Stimulated activated CD4-positive, alpha-beta T cell treated with anti-CD3 and anti-CD28 coated beads, Interleukin-12 subunit alpha, Interleukin-12 subunit beta, amount 100 ng/mL, for 4 hours (primary cell): Measurements from ENCODE around the gene YKT6.
"Not testable (repeated sequence)": the region's sequence is repeated elsewhere in the genome, so short reads cannot be mapped to it uniquely, and the experiment has no call there.

Experiments used
- DNase-seq: peaks from one replicate; pipeline ENCODE4 v3.0.0-alpha.2; 2020

YKT6 gene

GRCh38 chr7:44194562-44195145 lies 6.1 kb upstream of the YKT6 start:
- no peak for DNase-seq

GRCh38 chr7:44195889-44196288 lies 4.9 kb upstream of the YKT6 start:
- DNase-seq: no peak

GRCh38 chr7:44196450-44196872 lies 4.3 kb upstream of the YKT6 start:
- no peak for DNase-seq

- DNase-seq: no peak
These were observed 3.3 kb upstream of the YKT6 start for GRCh38 chr7:44197474-44197873.

GRCh38 chr7:44200163-44200562 lies 615 bp upstream of the YKT6 start:
- not testable (repeated sequence) for DNase-seq

GRCh38 chr7:44201813-44202212 lies 1.0 kb downstream of the YKT6 start:
- no peak for DNase-seq

- DNase-seq: no peak
These were observed 5.2 kb downstream of the YKT6 start for GRCh38 chr7:44206008-44206407.

GRCh38 chr7:44208085-44208484 lies 7.3 kb downstream of the YKT6 start:
- DNase-seq: no peak

GRCh38 chr7:44210107-44210506 lies 9.3 kb downstream of the YKT6 start:
- DNase-seq: no peak

- no peak for DNase-seq
These were observed 10.4 kb downstream of the YKT6 start for GRCh38 chr7:44211126-44211675.

- no peak for DNase-seq
These were observed 11.2 kb downstream of the YKT6 start for GRCh38 chr7:44212018-44212417.

- no peak for DNase-seq
These were observed 11.9 kb downstream of the YKT6 start for GRCh38 chr7:44212581-44213184.

- no peak for DNase-seq
These were observed 12.6 kb downstream of the YKT6 start for GRCh38 chr7:44213206-44213876.

- DNase-seq: no peak
These were observed 13.2 kb downstream of the YKT6 start for GRCh38 chr7:44213877-44214388.

- no peak for DNase-seq
These were observed 14.8 kb downstream of the YKT6 start for GRCh38 chr7:44215531-44215930.

- DNase-seq: no peak
These were observed 15.2 kb downstream of the YKT6 start for GRCh38 chr7:44216019-44216418.

- no peak for DNase-seq
These were observed 15.9 kb downstream of the YKT6 start for GRCh38 chr7:44216521-44217222.

GRCh38 chr7:44217223-44217714 lies 16.5 kb downstream of the YKT6 start:
- no peak for DNase-seq

- no peak for DNase-seq
These were observed 17.1 kb downstream of the YKT6 start for GRCh38 chr7:44217852-44218402.

- no peak for DNase-seq
These were observed 17.8 kb downstream of the YKT6 start for GRCh38 chr7:44218418-44219201.

- DNase-seq: no peak
These were observed 18.7 kb downstream of the YKT6 start for GRCh38 chr7:44219371-44220045.

GRCh38 chr7:44220046-44220357 lies 19.2 kb downstream of the YKT6 start:
- no peak for DNase-seq
